Gastrocnemius medialis (tissue), 4 donors: ENCODE results near the gene B4GALT5. TPM values are rescaled to one million over a fixed set of nuclear protein-coding genes. Genes with fewer than 3 reads are reported as not detected.

Source experiments
- ATAC-seq, 2 donors: fragments of 150-250 bp; one replicate each; pipeline ENCODE4 v1.9.1; 2016
- DNase-seq, 2 donors: peaks; one replicate each; pipeline ENCODE4 v3.0.0-alpha.2; 2019
- H3K27ac ChIP-seq, 4 donors: fragments of 200-600 bp; sonication (generic); 1 replicate in 1 of 4; 2 replicates in 3 of 4; pipeline ENCODE4 v1.5.1; 2016 to 2018; ENCODE audit warnings: mild to moderate bottlenecking in 2 of 4, moderate library complexity in 1 of 4
- H3K27me3 ChIP-seq, 3 donors: fragments of 200-600 bp; sonication (generic) in 2 of 3; 1 replicate in 1 of 3; 2 replicates in 2 of 3; pipeline versions ENCODE4 v1.5.1 to v1.6.0; 2016 to 2019; ENCODE audit warnings: mild to moderate bottlenecking in 1 of 3, moderate library complexity in 1 of 3
- H3K36me3 ChIP-seq, 2 donors: fragments of 200-600 bp; sonication (generic) in 1 of 2; one replicate each; pipeline ENCODE4 v1.5.1; 2017 to 2018
- H3K4me1 ChIP-seq, 2 donors: fragments of 200-600 bp; sonication (generic) in 1 of 2; one replicate each; pipeline ENCODE4 v1.5.1; 2016 to 2017; ENCODE audit warnings: mild to moderate bottlenecking in 2 of 2
- H3K4me3 ChIP-seq, 4 donors: fragments of 200-600 bp; sonication (generic) in 3 of 4; 1 replicate in 1 of 4; 2 replicates in 3 of 4; pipeline ENCODE4 v1.5.1; 2016 to 2019; ENCODE audit warnings: mild to moderate bottlenecking in 2 of 4
- H3K9me3 ChIP-seq, 3 donors: fragments of 200-600 bp; sonication (generic) in 2 of 3; 1 replicate in 1 of 3; 2 replicates in 2 of 3; pipeline ENCODE4 v1.5.1; 2016 to 2019
- CTCF ChIP-seq, 5 experiments: fragments of 450-650 bp in 3 of 5; fragments of 200-600 bp in 2 of 5; sonication (generic) in 2 of 5; IDR thresholded peaks in 4 of 5; conservative IDR thresholded peaks in 1 of 5; 1 replicate in 4 of 5; 2 replicates in 1 of 5; pipeline ENCODE4 v1.5.1; 2016 to 2019; ENCODE audit warnings: antibody characterized with exemption in 5 of 5, mild to moderate bottlenecking in 3 of 5, moderate library complexity in 3 of 5
- POLR2A ChIP-seq, 2 donors: fragments of 450-650 bp; IDR thresholded peaks; one replicate each; pipeline ENCODE4 v1.6.1; 2017; ENCODE audit warnings: antibody characterized with exemption in 2 of 2, mild to moderate bottlenecking in 2 of 2, moderate library complexity in 2 of 2
- in situ Hi-C, 4 donors: fragments of 200-750 bp; cut with MboI; loops; one replicate each; pipeline versions ENCODE4 v1.15.0 to v1.8.0; 2017; ENCODE audit warnings: low sequenced_read_pairs in 4 of 4
- intact Hi-C: fragments of 100-400 bp; cut with DNase I; formaldehyde crosslinking; loops from one replicate; pipeline ENCODE4 v1.15.1; 2023; ENCODE audit warnings: low total_unique reads
- total RNA-seq, 4 donors: library from RNA; depleted of rRNA; stranded (reverse); fragments of >200 nt; gene quantifications; one replicate each; pipeline versions ENCODE4 v1.1.0 to v1.2.3, GENCODE V29; 2016

The B4GALT5 gene
- total RNA-seq, 4 donors from 2014 or later, result 27.6 to 75.2 (median 56.4) TPM

- in situ Hi-C loops, result no loop called here
These were observed 17.1 kb downstream of the B4GALT5 start for GRCh38 chr20:49696594-49696993.

GRCh38 chr20:49695830-49696229 lies 17.8 kb downstream of the B4GALT5 start:
- no peak for ATAC-seq
- no peaks in the 10 kb centered on the region for H3K27me3 ChIP-seq
- H3K9me3 ChIP-seq, result no peaks in the 10 kb centered on the region
- TF ChIP-seq POLR2A (IDR thresholded peaks at IDR 0.05) (no peak), CTCF (IDR thresholded peaks at IDR 0.05 in 4 of 5, conservative IDR thresholded peaks at IDR 0.05 in 1 of 5) (no peak)
- no peak for DNase-seq
- in situ Hi-C loops (no loop called here), intact Hi-C loops (no loop called here)
- peak overlapping the region; percentile 43 to 91 (median 82) for H3K27ac ChIP-seq
- no peak overlapping the region for H3K4me3 ChIP-seq
- H3K36me3 ChIP-seq, result no peaks in the 10 kb centered on the region
- H3K4me1 ChIP-seq, result peaks cover 84 to 91% of the 10 kb centered on the region in 2 donors

More at GRCh38 chr20:49696594-49696993, 17.1 kb downstream of the B4GALT5 start:
- TF ChIP-seq CTCF (IDR thresholded peaks at IDR 0.05 in 4 of 5, conservative IDR thresholded peaks at IDR 0.05 in 1 of 5), result no peak
- TF ChIP-seq POLR2A (IDR thresholded peaks at IDR 0.05), result no peak
- Histone ChIP-seq H3K27me3 (no peaks in the 10 kb centered on the region), H3K9me3 (no peaks in the 10 kb centered on the region), H3K4me3 (no peak overlapping the region), H3K27ac (peak overlapping the region; percentile 43 to 91 (median 82)), H3K36me3 (no peaks in the 10 kb centered on the region), H3K4me1 (peaks cover 84 to 90% of the 10 kb centered on the region in 2 donors)
- no peak for DNase-seq
- intact Hi-C loops, result no loop called here
- no peak for ATAC-seq

DNA sequence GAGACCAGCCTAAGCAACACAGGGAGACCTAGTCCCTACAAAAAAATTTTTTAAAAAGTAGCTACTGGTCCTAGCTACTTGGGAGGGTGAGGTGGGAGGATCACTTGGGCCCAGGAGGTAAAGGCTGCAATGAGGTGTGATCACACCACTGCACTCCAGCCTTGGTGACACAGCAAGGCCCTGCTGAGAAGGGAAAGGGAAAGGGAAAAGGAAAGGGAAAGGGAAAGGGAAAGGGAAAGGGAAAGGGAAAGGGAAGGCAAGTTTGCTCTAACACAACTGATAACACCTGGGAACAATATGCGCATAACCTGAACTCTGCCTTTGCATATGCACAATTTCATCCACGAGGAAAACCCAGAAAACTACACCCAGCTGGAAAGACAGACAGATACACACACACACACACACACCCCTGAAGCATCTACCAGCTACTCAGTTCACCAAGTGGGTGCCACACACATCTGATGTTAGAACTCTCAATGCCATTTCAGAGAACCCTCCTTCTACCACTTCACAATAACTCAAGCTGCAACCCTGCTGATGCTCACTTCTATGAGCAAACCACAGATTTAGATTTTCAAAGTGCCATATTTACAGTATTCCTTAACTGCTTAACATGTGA lies 19.1 kb downstream of the B4GALT5 start:
- Histone ChIP-seq H3K27ac (peak overlapping the region; percentile 43 to 91 (median 82)), H3K9me3 (no peaks in the 10 kb centered on the region), H3K27me3 (no peaks in the 10 kb centered on the region), H3K36me3 (no peaks in the 10 kb centered on the region), H3K4me3 (no peak overlapping the region), H3K4me1 (peaks cover 84 to 92% of the 10 kb centered on the region in 2 donors)
- intact Hi-C loops (no loop called here), in situ Hi-C loops (no loop called here)
- peak in 1 of 2 donors; percentile 6 for ATAC-seq
- TF ChIP-seq CTCF (IDR thresholded peaks at IDR 0.05 in 4 of 5, conservative IDR thresholded peaks at IDR 0.05 in 1 of 5), result no peak
- TF ChIP-seq POLR2A (IDR thresholded peaks at IDR 0.05), result no peak
- no peak for DNase-seq

- Histone ChIP-seq H3K4me3 (no peak overlapping the region), H3K4me1 (peaks cover 84 to 90% of the 10 kb centered on the region in 2 donors)
These were observed 20.1 kb downstream of the B4GALT5 start for GRCh38 chr20:49693435-49694171.

More at GRCh38 chr20:49693435-49694171, 20.1 kb downstream of the B4GALT5 start:
- Histone ChIP-seq H3K9me3 (no peaks in the 10 kb centered on the region), H3K27me3 (no peaks in the 10 kb centered on the region), H3K27ac (peak overlapping the region; percentile 43 to 91 (median 82)), H3K36me3 (no peaks in the 10 kb centered on the region)
- intact Hi-C loops (no loop called here), in situ Hi-C loops (no loop called here)
- TF ChIP-seq CTCF (IDR thresholded peaks at IDR 0.05 in 4 of 5, conservative IDR thresholded peaks at IDR 0.05 in 1 of 5), result no peak
- TF ChIP-seq POLR2A (IDR thresholded peaks at IDR 0.05), result no peak
- ATAC-seq (no peak), DNase-seq (no peak)
